ENCODE results near the gene LCLAT1.

Gene LCLAT1

GRCh38 chr2:30433541-30434299 is 13.3 kb upstream of the LCLAT1 start:
- Histone ChIP-seq H3K27me3 (ENCODE audit: insufficient read depth, poor library complexity, severe bottlenecking) (no peaks in the 10 kb centered on the region), H3K4me3 (replicated peaks; ENCODE audit: insufficient read depth, low read length) (no peak overlapping the region), H3K27ac (replicated peaks) (no peak overlapping the region)
- no peak for DNase-seq (ENCODE audit: low read depth in 1 of 2, low spot score in 1 of 2)
- no peak for TF ChIP-seq GABPA (IDR thresholded peaks at IDR 0.05; ENCODE audit: low read depth)
- no peak for TF ChIP-seq SPI1 (IDR thresholded peaks at IDR 0.05; ENCODE audit: borderline replicate concordance, low read depth)
- no peak for TF ChIP-seq POLR2AphosphoS5 (IDR thresholded peaks at IDR 0.05; ENCODE audit: low read depth)
- no peak for TF ChIP-seq REST (IDR thresholded peaks at IDR 0.05; ENCODE audit: insufficient replicate concordance, low read depth)
- no peak for TF ChIP-seq CTCF (IDR thresholded peaks at IDR 0.05; ENCODE audit: insufficient read depth, low read length)

GRCh38 chr2:30434708-30435107 is 12.3 kb upstream of the LCLAT1 start:
- TF ChIP-seq CTCF (IDR thresholded peaks at IDR 0.05; ENCODE audit: insufficient read depth, low read length) (no peak), GABPA (IDR thresholded peaks at IDR 0.05; ENCODE audit: low read depth) (no peak), REST (IDR thresholded peaks at IDR 0.05; ENCODE audit: insufficient replicate concordance, low read depth) (no peak), SPI1 (IDR thresholded peaks at IDR 0.05; ENCODE audit: borderline replicate concordance, low read depth) (no peak), POLR2AphosphoS5 (IDR thresholded peaks at IDR 0.05; ENCODE audit: low read depth) (no peak)
- no peak for DNase-seq (ENCODE audit: low read depth in 1 of 2, low spot score in 1 of 2)
- Histone ChIP-seq H3K27me3 (ENCODE audit: insufficient read depth, poor library complexity, severe bottlenecking) (no peaks in the 10 kb centered on the region), H3K4me3 (replicated peaks; ENCODE audit: insufficient read depth, low read length) (no peak overlapping the region), H3K27ac (replicated peaks) (no peak overlapping the region)

GRCh38 chr2:30436859-30437435 is 10.1 kb upstream of the LCLAT1 start:
- H3K4me3 ChIP-seq (replicated peaks; ENCODE audit: insufficient read depth, low read length) = no peak overlapping the region
- H3K27me3 ChIP-seq (ENCODE audit: insufficient read depth, poor library complexity, severe bottlenecking) = no peaks in the 10 kb centered on the region
- no peak overlapping the region for H3K27ac ChIP-seq (replicated peaks)
- no peak for DNase-seq (ENCODE audit: low read depth in 1 of 2, low spot score in 1 of 2)
- TF ChIP-seq GABPA (IDR thresholded peaks at IDR 0.05; ENCODE audit: low read depth) (no peak), REST (IDR thresholded peaks at IDR 0.05; ENCODE audit: insufficient replicate concordance, low read depth) (no peak), CTCF (IDR thresholded peaks at IDR 0.05; ENCODE audit: insufficient read depth, low read length) (no peak), POLR2AphosphoS5 (IDR thresholded peaks at IDR 0.05; ENCODE audit: low read depth) (no peak)

Measured in HL-60 (cell line).